ENCODE data around the gene PTPRK. TPM values are rescaled to one million over a fixed set of nuclear protein-coding genes. Genes with fewer than 3 reads are reported as not detected.

Gene PTPRK
- total and polyA plus RNA-seq, 2 of the 8 experiments (the other 6 are each of a cell fraction or from before 2014, with no cell fraction given) = 11.4 to 47.3 TPM

DNA sequence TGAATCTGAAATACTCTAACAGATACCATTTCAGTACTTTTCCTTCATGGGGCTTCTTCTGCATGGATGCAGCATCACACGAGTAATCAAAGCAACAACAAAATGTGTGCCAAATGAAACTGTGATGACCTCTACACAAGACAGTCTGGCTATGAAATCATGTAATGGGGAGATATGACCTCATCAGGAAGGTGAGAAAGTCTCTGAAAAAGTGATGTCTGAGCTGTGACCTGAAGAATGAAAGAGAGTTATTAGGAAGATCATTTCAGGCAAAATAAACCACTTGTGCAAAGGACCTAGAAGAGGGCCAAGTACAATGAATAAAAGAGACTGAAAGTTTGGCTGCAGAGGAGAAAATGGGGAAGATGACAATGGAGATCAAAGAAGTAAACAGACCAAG is 182.8 kb downstream of the PTPRK start:
- no peaks in the 10 kb centered on the region; the same call in 1 of the 2 replicates for H3K23me2 ChIP-seq (ENCODE audit: low read depth, low read length)
- no peaks in the 10 kb centered on the region for H3K4me1 ChIP-seq (replicated peaks in 1 of 4; ENCODE audit: control insufficient read depth in 3 of 4, insufficient read depth in 4 of 4, low read length in 3 of 4)
- H3K4me2 ChIP-seq (ENCODE audit: insufficient read depth in 1 of 2, low read depth in 2 of 2, low read length in 2 of 2) = no peak overlapping the region
- H4K5ac ChIP-seq (ENCODE audit: insufficient read length, low read depth, low read length) = no peak overlapping the region
- ChIA-PET CTCF (ENCODE audit: partially characterized antibody) (interaction anchor here (0.6 to 1.3 kb wide), 2 partner anchors 9 to 90 kb away, joined by 3 read pairs; no protein-coding TSS in a partner anchor), POLR2A (ENCODE audit: partially characterized antibody) (no interaction called here)
- H3K56ac ChIP-seq (replicated peaks; ENCODE audit: insufficient read length, low read depth, low read length) = no peak overlapping the region
- H3K14ac ChIP-seq (ENCODE audit: insufficient read length) = no peak overlapping the region
- H2AFZ ChIP-seq (ENCODE audit: low read length) = no peak overlapping the region
- H4K20me1 ChIP-seq (replicated peaks in 1 of 2; ENCODE audit: control insufficient read depth in 1 of 2, insufficient read depth in 2 of 2, low read length in 2 of 2) = no peaks in the 10 kb centered on the region
- H3K4ac ChIP-seq (replicated peaks; ENCODE audit: insufficient read length, low read depth, low read length) = no peak overlapping the region
- H2BK5ac ChIP-seq (ENCODE audit: low read depth, low read length) = no peak overlapping the region
- no peak overlapping the region for H3K23ac ChIP-seq (ENCODE audit: insufficient read length)
- no peaks in the 10 kb centered on the region for H3K27me3 ChIP-seq (replicated peaks in 1 of 4; ENCODE audit: control insufficient read depth in 3 of 4, extremely low read depth in 1 of 4, insufficient read depth in 3 of 4, low read length in 3 of 4)
- no peak overlapping the region for H2BK12ac ChIP-seq (ENCODE audit: low read depth, low read length)
- DNase-seq (ENCODE audit: low read depth in 1 of 2, low spot score in 2 of 2) = no peak
- no peak overlapping the region for H2AK5ac ChIP-seq (ENCODE audit: low read depth, low read length)
- H2BK120ac ChIP-seq (replicated peaks; ENCODE audit: low read depth, low read length) = no peak overlapping the region
- FAIRE-seq = no peak
- no peak overlapping the region for H4K91ac ChIP-seq (replicated peaks; ENCODE audit: insufficient read length, low read length)
- H2BK15ac ChIP-seq (ENCODE audit: low read length) = no peak overlapping the region
- H3K36me3 ChIP-seq (ENCODE audit: control insufficient read depth in 2 of 4, insufficient read depth in 4 of 4, low read length in 3 of 4) = no peaks in the 10 kb centered on the region
- no peak overlapping the region for H3K18ac ChIP-seq (ENCODE audit: extremely low read depth, low read length)
- H4K8ac ChIP-seq (ENCODE audit: extremely low read depth, insufficient read depth, low read length) = no peak overlapping the region
- H3K27ac ChIP-seq (ENCODE audit: low read depth, low read length) = no peak overlapping the region
- no peaks in the 10 kb centered on the region for H3K79me1 ChIP-seq (ENCODE audit: low read depth, low read length)
- no peak overlapping the region for H2BK20ac ChIP-seq (ENCODE audit: low read length)
- TF ChIP-seq PHF8 (conservative IDR thresholded peaks at IDR 0.05; ENCODE audit: low read depth, low read length) (no peak), BACH1 (IDR thresholded peaks at IDR 0.05; ENCODE audit: low read length) (no peak), YY1 (IDR thresholded peaks at IDR 0.05; ENCODE audit: low read depth, low read length) (no peak), JUND (IDR thresholded peaks at IDR 0.05; ENCODE audit: low read length) (no peak), GABPA (IDR thresholded peaks at IDR 0.05; ENCODE audit: borderline replicate concordance, insufficient read depth, low read length) (no peak), POLR2AphosphoS5 (IDR thresholded peaks at IDR 0.05; ENCODE audit: low read depth, low read length) (no peak)
- TF ChIP-seq, protein P1, sequence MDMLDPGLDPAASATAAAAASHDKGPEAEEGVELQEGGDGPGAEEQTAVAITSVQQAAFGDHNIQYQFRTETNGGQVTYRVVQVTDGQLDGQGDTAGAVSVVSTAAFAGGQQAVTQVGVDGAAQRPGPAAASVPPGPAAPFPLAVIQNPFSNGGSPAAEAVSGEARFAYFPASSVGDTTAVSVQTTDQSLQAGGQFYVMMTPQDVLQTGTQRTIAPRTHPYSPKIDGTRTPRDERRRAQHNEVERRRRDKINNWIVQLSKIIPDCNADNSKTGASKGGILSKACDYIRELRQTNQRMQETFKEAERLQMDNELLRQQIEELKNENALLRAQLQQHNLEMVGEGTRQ (IDR thresholded peaks at IDR 0.05; ENCODE audit: low read length) = no peak
- H3K79me2 ChIP-seq (ENCODE audit: control insufficient read depth in 1 of 2, insufficient read depth in 2 of 2, low read length in 2 of 2) = peaks cover 0 to 14% of the 10 kb centered on the region in 2 experiments; a peak in 1 of 4 replicates
- no peak overlapping the region for H3K9ac ChIP-seq (replicated peaks in 1 of 4; ENCODE audit: extremely low read depth in 1 of 4, low read depth in 3 of 4, low read length in 3 of 4)
- WGBS, 2 experiments (ENCODE audit: extremely low coverage in 1 of 2, insufficient coverage in 1 of 2, insufficient read length in 1 of 2, insufficient replicate concordance in 2 of 2, low coverage in 1 of 2, low lambda C conversion rate in 2 of 2, missing lambda C conversion rate in 1 of 2) = 89% methylated on average over 1 of the region's 1 CpG; no CpG with 5 or more reads in 1 of the 2 experiments
- no peak overlapping the region for H3K4me3 ChIP-seq (ENCODE audit: extremely low read depth in 1 of 4, insufficient read depth in 2 of 4, low read depth in 3 of 4, low read length in 4 of 4)
- H3K9me3 ChIP-seq (ENCODE audit: insufficient read depth in 2 of 2, low read depth in 1 of 2, low read length in 1 of 2) = no peaks in the 10 kb centered on the region
